IMR-90 (cell line): ENCODE results near the gene MAPK8IP1.

Experiments
- CEBPB ChIP-seq: IDR thresholded peaks from 2 replicates; pipeline ENCODE4 v1.6.1; 2012; ENCODE audit warnings: low read depth, low read length, improper control_type of control experiment
- CHD1 ChIP-seq: IDR thresholded peaks from 2 replicates; pipeline ENCODE4 v1.6.1; 2012; ENCODE audit warnings: low read depth, low read length, improper control_type of control experiment
- CTCF ChIP-seq: conservative IDR thresholded peaks from 2 replicates; pipeline ENCODE4 v1.5.1; 2012; ENCODE audit warnings: mild to moderate bottlenecking, low read depth, low read length, improper control_type of control experiment
- ELK1 ChIP-seq: fragments of 150-350 bp; IDR thresholded peaks from 2 replicates; pipeline ENCODE4 v1.6.1; 2016; ENCODE audit warnings: low read depth, mild to moderate bottlenecking, low read length, moderate library complexity, borderline replicate concordance
- FOS ChIP-seq: fragments of 150-350 bp; IDR thresholded peaks from 2 replicates; pipeline ENCODE4 v1.6.1; 2016; ENCODE audit warnings: low read depth, low read length
- MAFK ChIP-seq: IDR thresholded peaks from 2 replicates; pipeline ENCODE4 v1.6.1; 2012; ENCODE audit warnings: low read depth, low read length, improper control_type of control experiment
- MAZ ChIP-seq: IDR thresholded peaks from 2 replicates; pipeline ENCODE4 v1.6.1; 2012; ENCODE audit warnings: low read depth, mild to moderate bottlenecking, low read length, improper control_type of control experiment, moderate library complexity, borderline replicate concordance
- MXI1 ChIP-seq: IDR thresholded peaks from 2 replicates; pipeline ENCODE4 v1.6.1; 2012; ENCODE audit warnings: low read depth, mild to moderate bottlenecking, low read length, moderate library complexity, borderline replicate concordance
- NFE2L2 ChIP-seq: fragments of 150-350 bp; IDR thresholded peaks from 2 replicates; pipeline ENCODE4 v1.6.1; 2016; ENCODE audit warnings: low read depth, mild to moderate bottlenecking, low read length
- POLR2A ChIP-seq: IDR thresholded peaks from 2 replicates; pipeline ENCODE4 v1.6.1; 2012; ENCODE audit warnings: mild to moderate bottlenecking, low read depth, low read length
- RAD21 ChIP-seq: IDR thresholded peaks from 2 replicates; pipeline ENCODE4 v1.6.1; 2012; ENCODE audit warnings: low read length, improper control_type of control experiment
- RFX5 ChIP-seq: IDR thresholded peaks from 2 replicates; pipeline ENCODE4 v1.8.0; 2012; ENCODE audit warnings: low read depth, mild to moderate bottlenecking, low read length, moderate library complexity
- SMC3 ChIP-seq: fragments of 150-350 bp; IDR thresholded peaks from 2 replicates; pipeline ENCODE4 v1.6.1; 2016; ENCODE audit warnings: low read depth, mild to moderate bottlenecking, antibody characterized with exemption, low read length, moderate library complexity
- USF2 ChIP-seq: fragments of 150-350 bp; IDR thresholded peaks from 2 replicates; pipeline ENCODE4 v1.6.1; 2017; ENCODE audit warnings: mild to moderate bottlenecking, antibody characterized with exemption, low read length, low read depth

- TF ChIP-seq RAD21 (no peak), CTCF (no peak), MAFK (no peak), FOS (no peak), MXI1 (no peak), MAZ (no peak), POLR2A (no peak), CEBPB (no peak), RFX5 (no peak), ELK1 (no peak), CHD1 (no peak), NFE2L2 (no peak), USF2 (no peak), SMC3 (no peak)
These were observed 760 bp upstream of the MAPK8IP1 start for GRCh38 chr11:45884596-45885185.
